GM12878 (cell line): ENCODE results near the gene ABHD18. TPM values are rescaled to one million over a fixed set of nuclear protein-coding genes. Genes with fewer than 3 reads are reported as not detected.

Source experiments
- ATF7 ChIP-seq: fragments of 450-650 bp; IDR thresholded peaks from 2 replicates; pipeline ENCODE4 v1.6.1; 2016; ENCODE audit warnings: low read depth, mild to moderate bottlenecking
- CBFB ChIP-seq: IDR thresholded peaks from 2 replicates; pipeline ENCODE4 v1.6.1; 2016; ENCODE audit warnings: antibody characterized with exemption, low read depth
- CEBPZ ChIP-seq: fragments of 150-350 bp; IDR thresholded peaks from 2 replicates; pipeline ENCODE4 v1.6.1; 2016; ENCODE audit warnings: low read depth, low read length
- CUX1 ChIP-seq: IDR thresholded peaks from 2 replicates; pipeline ENCODE4 v1.6.1; 2012; ENCODE audit warnings: improper control_type of control experiment, low read depth, low read length; ENCODE audit not compliant: insufficient replicate concordance
- FOXM1 ChIP-seq: IDR thresholded peaks from 2 replicates; pipeline ENCODE4 v1.6.1; 2012; ENCODE audit warnings: low read depth, mild to moderate bottlenecking, inconsistent platforms, low read length, moderate library complexity
- HDGF ChIP-seq: fragments of 450-650 bp; IDR thresholded peaks from 2 replicates; pipeline ENCODE4 v1.6.1; 2016; ENCODE audit warnings: antibody characterized with exemption
- HSF1 ChIP-seq: fragments of 150-350 bp; IDR thresholded peaks from 2 replicates; pipeline ENCODE4 v1.6.1; 2014; ENCODE audit warnings: mild to moderate bottlenecking, low read depth, low read length
- IKZF1 ChIP-seq: fragments of 450-650 bp; conservative IDR thresholded peaks from 2 replicates; pipeline ENCODE4 v1.6.1; 2017; ENCODE audit warnings: antibody characterized with exemption, mild to moderate bottlenecking
- IRF3 ChIP-seq: fragments of 450-650 bp; IDR thresholded peaks from 2 replicates; pipeline ENCODE4 v1.6.1; 2014; ENCODE audit warnings: mild to moderate bottlenecking
- MTA2 ChIP-seq: fragments of 450-650 bp; IDR thresholded peaks from 2 replicates; pipeline ENCODE4 v1.6.1; 2016; ENCODE audit warnings: low read depth, mild to moderate bottlenecking, moderate library complexity
- MYC ChIP-seq: IDR thresholded peaks from 2 replicates; pipeline ENCODE4 v1.6.1; 2011; ENCODE audit warnings: mild to moderate bottlenecking, low read length, moderate library complexity, inconsistent platforms; ENCODE audit not compliant: insufficient read depth, insufficient replicate concordance, insufficient read length, severe bottlenecking
- NFYA ChIP-seq: IDR thresholded peaks from 2 replicates; pipeline ENCODE4 v1.6.1; 2011; ENCODE audit warnings: low read depth, mild to moderate bottlenecking, low read length, improper control_type of control experiment, borderline replicate concordance
- PBX3 ChIP-seq: IDR thresholded peaks from 2 replicates; pipeline ENCODE4 v1.6.1; 2011; ENCODE audit warnings: mild to moderate bottlenecking, low read depth, low read length, moderate library complexity; ENCODE audit not compliant: insufficient replicate concordance
- PML ChIP-seq: IDR thresholded peaks from 2 replicates; pipeline ENCODE4 v1.6.1; 2012; ENCODE audit warnings: low read length, inconsistent platforms
- POLR2AphosphoS5 ChIP-seq: IDR thresholded peaks from 2 replicates; pipeline ENCODE4 v1.6.1; 2011; ENCODE audit warnings: mild to moderate bottlenecking, low read length, inconsistent platforms
- SIN3A ChIP-seq: IDR thresholded peaks from 2 replicates; pipeline ENCODE4 v1.6.1; 2012; ENCODE audit warnings: low read depth, low read length, improper control_type of control experiment
- SIX5 ChIP-seq: IDR thresholded peaks from 2 replicates; pipeline ENCODE4 v1.6.1; 2011; ENCODE audit warnings: mild to moderate bottlenecking, low read depth, low read length, moderate library complexity; ENCODE audit not compliant: severe bottlenecking
- SP1 ChIP-seq: IDR thresholded peaks from one replicate; pipeline ENCODE4 v1.6.1; 2011; ENCODE audit warnings: low read depth, low read length
- TCF12 ChIP-seq: IDR thresholded peaks from 2 replicates; pipeline ENCODE4 v1.6.1; 2011; ENCODE audit warnings: low read depth, mild to moderate bottlenecking, low read length
- YY1 ChIP-seq: IDR thresholded peaks from 2 replicates; pipeline ENCODE4 v1.6.1; 2011; ENCODE audit warnings: low read depth, mild to moderate bottlenecking, low read length
- polyA plus RNA-seq, 11 experiments: library from polyadenylated mRNA; depleted of rRNA in 4 of 11; unstranded in 6 of 11; stranded (reverse) in 5 of 11; fragments of >200 nt; fragmentation: Nextera tagmentation in 4 of 11; fragmentation: Illumina TruSeq in 1 of 11; extraction: Ambion mirVana in 4 of 11; extraction: Trizol in 1 of 11; gene quantifications; 1 replicate in 1 of 11; 2 replicates in 10 of 11; pipeline versions ENCODE4 v1.2.1 to v1.2.3, GENCODE V29; 2011 to 2016; ENCODE audit warnings: inconsistent platforms in 2 of 11, missing spikeins in 2 of 11, low read depth in 1 of 11
- total RNA-seq, 4 experiments: library from RNA; depleted of rRNA in 3 of 4; stranded (reverse); fragments of >200 nt in 3 of 4; fragmentation: Illumina TruSeq in 1 of 4; extraction: Trizol in 1 of 4; gene quantifications; 2 replicates each; pipeline versions ENCODE4 v1.2.1 to v1.2.3, GENCODE V29; 2013 to 2021

Gene ABHD18
- total and polyA plus RNA-seq, 10 of the 15 experiments (the other 5 are each of a cell fraction or from before 2014, with no cell fraction given): 3.4 to 13.5 (median 9.6) TPM

- no peak for TF ChIP-seq CUX1
- TF ChIP-seq PBX3: peak; percentile 51
- no peak for TF ChIP-seq IRF3
- peak; percentile 23; the same call in 1 of the 2 replicates for TF ChIP-seq PML
- no peak for TF ChIP-seq HSF1
- no peak for TF ChIP-seq SIX5
- TF ChIP-seq ATF7: peak; percentile 54; the same call in 1 of the 2 replicates
- no peak for TF ChIP-seq SIN3A
- TF ChIP-seq IKZF1: no peak
- no peak for TF ChIP-seq HDGF
- TF ChIP-seq YY1: no peak
- no peak for TF ChIP-seq NFYA
- no peak for TF ChIP-seq MYC
- peak; percentile 6; the same call in 1 of the 2 replicates for TF ChIP-seq POLR2AphosphoS5
- no peak for TF ChIP-seq MTA2
- TF ChIP-seq TCF12: no peak
- no peak for TF ChIP-seq SP1
- TF ChIP-seq CBFB: no peak
- TF ChIP-seq CEBPZ: no peak
- no peak for TF ChIP-seq FOXM1
Observed at GRCh38 chr4:127965803-127966175, 583 bp downstream of the ABHD18 start (continued).
